H1 (cell line): ENCODE results near the gene BTRC.

ENCODE experiments used
- ASH2L ChIP-seq: fragments of 200-600, 300-600 bp; sonication (generic); IDR thresholded peaks from one replicate; pipeline ENCODE4 v1.7.1; 2017; ENCODE audit warnings: low read length
- ATF3 ChIP-seq: IDR thresholded peaks from 2 replicates; pipeline ENCODE4 v1.6.1; 2011; ENCODE audit warnings: low read depth, mild to moderate bottlenecking, low read length; ENCODE audit not compliant: insufficient read depth
- CTCF ChIP-seq, 3 experiments: IDR thresholded peaks; 1 replicate in 2 of 3; 2 replicates in 1 of 3; pipeline versions ENCODE4 v1.5.1 to v1.6.1; 2011; ENCODE audit warnings: low read length in 3 of 3, mild to moderate bottlenecking in 3 of 3, inconsistent platforms in 2 of 3, low read depth in 1 of 3, moderate library complexity in 1 of 3; ENCODE audit not compliant: insufficient read depth in 1 of 3; ENCODE audit errors: control extremely low read depth in 1 of 3
- GTF2F1 ChIP-seq: IDR thresholded peaks from 2 replicates; pipeline ENCODE4 v1.6.1; 2012; ENCODE audit warnings: low read depth, low read length, improper control_type of control experiment, borderline replicate concordance
- HDAC2 ChIP-seq, 2 experiments: fragments of 300-600 bp in 1 of 2; sonication (generic) in 1 of 2; IDR thresholded peaks; 2 replicates each; pipeline ENCODE4 v1.6.1; 2011 to 2012; ENCODE audit warnings: low read depth in 2 of 2, low read length in 2 of 2, mild to moderate bottlenecking in 2 of 2, moderate library complexity in 2 of 2, borderline replicate concordance in 1 of 2, inconsistent platforms in 1 of 2
- POLR2A ChIP-seq, 2 experiments: IDR thresholded peaks; 1 replicate in 1 of 2; 2 replicates in 1 of 2; pipeline ENCODE4 v1.6.1; 2011; ENCODE audit warnings: low read depth in 2 of 2, low read length in 2 of 2, mild to moderate bottlenecking in 2 of 2; ENCODE audit errors: control extremely low read depth in 1 of 2
- POLR2AphosphoS5 ChIP-seq: IDR thresholded peaks from 2 replicates; pipeline ENCODE4 v1.6.1; 2011; ENCODE audit warnings: low read depth, low read length
- RFX5 ChIP-seq: IDR thresholded peaks from 2 replicates; pipeline ENCODE4 v1.6.1; 2011; ENCODE audit warnings: low read depth, low read length, improper control_type of control experiment, borderline replicate concordance
- SIN3A ChIP-seq, 2 experiments: IDR thresholded peaks in 1 of 2; conservative IDR thresholded peaks in 1 of 2; 2 replicates each; pipeline ENCODE4 v1.6.1; 2011 to 2012; ENCODE audit warnings: low read length in 2 of 2, improper control_type of control experiment in 1 of 2, low read depth in 1 of 2, mild to moderate bottlenecking in 1 of 2
- SIX5 ChIP-seq: IDR thresholded peaks from 2 replicates; pipeline ENCODE4 v1.6.1; 2011; ENCODE audit warnings: mild to moderate bottlenecking, low read depth, low read length
- TAF1 ChIP-seq: IDR thresholded peaks from 2 replicates; pipeline ENCODE4 v1.6.1; 2011; ENCODE audit warnings: mild to moderate bottlenecking, low read depth, low read length
- ZNF274 ChIP-seq: IDR thresholded peaks from 2 replicates; pipeline ENCODE4 v1.7.0; 2012; ENCODE audit warnings: low read length, borderline replicate concordance; ENCODE audit errors: extremely low read depth

GRCh38 chr10:101447477-101447876 lies 93.5 kb downstream of the BTRC start:
- TF ChIP-seq CTCF (IDR thresholded peaks at IDR 0.05; ENCODE audit: control extremely low read depth in 1 of 3, insufficient read depth in 1 of 3, low read depth in 1 of 3, low read length in 3 of 3) (no peak), POLR2A (IDR thresholded peaks at IDR 0.05; ENCODE audit: control extremely low read depth in 1 of 2, low read depth in 2 of 2, low read length in 2 of 2) (no peak), TAF1 (no peak), SIN3A (conservative IDR thresholded peaks at IDR 0.05 in 1 of 2, IDR thresholded peaks at IDR 0.05 in 1 of 2; ENCODE audit: low read depth in 1 of 2, low read length in 2 of 2) (no peak), ASH2L (no peak), RFX5 (no peak), HDAC2 (IDR thresholded peaks at IDR 0.05; ENCODE audit: borderline replicate concordance in 1 of 2, low read depth in 2 of 2, low read length in 2 of 2) (no peak), POLR2AphosphoS5 (no peak), ZNF274 (no peak), GTF2F1 (no peak), ATF3 (no peak), SIX5 (no peak)
